GM12864 (cell line): Measurements from ENCODE around the gene MTRF1.

Experiments
- DNase-seq: peaks from one replicate; pipeline ENCODE4 v3.0.0-alpha.2; 2011; ENCODE audit warnings: low read depth
- H3K4me3 ChIP-seq: 2 replicates; pipeline ENCODE4 v1.5.1; 2011; ENCODE audit warnings: mild to moderate bottlenecking, low read depth, low read length, control low read depth
- TF ChIP-seq, protein P1 (sequence below): IDR thresholded peaks from 2 replicates; pipeline ENCODE4 v1.5.1; 2011; ENCODE audit warnings: low read depth, mild to moderate bottlenecking, moderate library complexity, low read length, control low read depth, inconsistent platforms; ENCODE audit errors: missing control alignments

MTRF1 gene

DNA sequence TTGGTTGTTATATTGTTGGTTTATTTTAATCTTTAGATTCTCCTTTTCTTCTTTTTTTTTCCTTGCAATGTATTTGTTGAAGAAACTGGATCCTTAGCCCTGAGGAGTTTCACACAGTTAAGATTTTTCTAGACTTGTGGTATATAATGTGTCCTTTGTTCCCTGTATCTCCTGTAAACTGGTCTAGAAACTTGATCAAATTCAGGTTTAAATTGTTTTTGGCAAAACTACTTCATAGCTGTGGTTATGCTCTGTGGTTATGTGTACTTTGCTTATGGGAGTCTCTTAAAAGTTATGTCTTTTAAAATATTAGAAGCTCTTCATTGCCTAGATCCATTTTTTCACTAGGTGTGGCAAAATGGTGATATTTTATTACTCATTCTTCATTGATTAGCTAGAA is 3.7 kb upstream of the MTRF1 start:
- TF ChIP-seq, protein P1, sequence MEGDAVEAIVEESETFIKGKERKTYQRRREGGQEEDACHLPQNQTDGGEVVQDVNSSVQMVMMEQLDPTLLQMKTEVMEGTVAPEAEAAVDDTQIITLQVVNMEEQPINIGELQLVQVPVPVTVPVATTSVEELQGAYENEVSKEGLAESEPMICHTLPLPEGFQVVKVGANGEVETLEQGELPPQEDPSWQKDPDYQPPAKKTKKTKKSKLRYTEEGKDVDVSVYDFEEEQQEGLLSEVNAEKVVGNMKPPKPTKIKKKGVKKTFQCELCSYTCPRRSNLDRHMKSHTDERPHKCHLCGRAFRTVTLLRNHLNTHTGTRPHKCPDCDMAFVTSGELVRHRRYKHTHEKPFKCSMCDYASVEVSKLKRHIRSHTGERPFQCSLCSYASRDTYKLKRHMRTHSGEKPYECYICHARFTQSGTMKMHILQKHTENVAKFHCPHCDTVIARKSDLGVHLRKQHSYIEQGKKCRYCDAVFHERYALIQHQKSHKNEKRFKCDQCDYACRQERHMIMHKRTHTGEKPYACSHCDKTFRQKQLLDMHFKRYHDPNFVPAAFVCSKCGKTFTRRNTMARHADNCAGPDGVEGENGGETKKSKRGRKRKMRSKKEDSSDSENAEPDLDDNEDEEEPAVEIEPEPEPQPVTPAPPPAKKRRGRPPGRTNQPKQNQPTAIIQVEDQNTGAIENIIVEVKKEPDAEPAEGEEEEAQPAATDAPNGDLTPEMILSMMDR, result no peak
- no peak overlapping the region for H3K4me3 ChIP-seq
- DNase-seq, result no peak

DNA sequence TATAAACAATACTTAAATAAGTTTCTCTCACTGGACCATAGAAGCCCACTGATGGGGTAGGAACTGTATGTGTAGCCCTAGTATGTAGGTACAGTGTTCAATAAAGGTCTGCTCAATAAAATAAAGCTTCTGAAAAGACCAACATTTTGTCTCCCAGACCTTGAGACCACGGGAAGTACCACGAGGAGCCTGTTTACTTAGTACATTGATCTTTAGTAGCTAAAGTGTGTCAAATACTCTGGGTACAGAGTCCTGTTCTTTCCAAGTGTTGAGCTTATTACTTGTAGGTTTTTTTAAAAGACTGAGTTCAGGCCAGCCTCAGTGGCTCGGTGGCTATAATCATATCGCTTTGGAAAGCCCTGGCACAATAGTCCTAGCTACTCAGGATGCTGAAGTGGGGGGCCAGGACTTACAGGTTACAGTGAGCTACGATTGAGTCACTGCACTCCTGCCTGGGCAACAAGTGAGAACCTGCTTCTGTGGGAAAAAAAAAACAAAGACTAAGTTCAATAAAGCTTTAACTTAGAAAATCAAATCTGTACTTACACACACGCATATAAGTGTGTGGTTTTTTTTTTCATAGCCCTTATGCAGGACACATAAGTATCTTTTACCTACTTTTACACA is 3.4 kb downstream of the MTRF1 start:
- no peak overlapping the region for H3K4me3 ChIP-seq
- no peak for DNase-seq
- TF ChIP-seq, protein P1, result no peak

DNA sequence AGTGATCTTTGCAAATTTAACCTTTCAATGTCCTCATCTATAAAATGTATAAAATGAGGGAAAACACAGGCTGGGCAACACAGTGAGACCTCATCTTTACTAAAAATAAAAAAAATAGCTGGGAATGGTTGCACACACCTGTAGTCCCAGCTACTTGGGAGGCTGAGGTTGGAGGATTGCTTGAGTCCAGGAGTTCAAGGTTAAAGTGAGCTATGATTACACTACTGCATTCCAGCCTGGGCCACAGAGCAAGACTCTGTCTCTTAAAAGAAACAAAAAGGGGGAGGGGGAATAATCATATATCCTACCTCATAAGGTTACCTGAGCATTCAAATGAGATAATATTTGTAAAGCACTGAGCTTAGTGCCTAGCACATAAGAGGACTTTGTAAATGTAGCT is 5.8 kb downstream of the MTRF1 start:
- TF ChIP-seq, protein P1, result no peak
- no peak overlapping the region for H3K4me3 ChIP-seq
- DNase-seq, result no peak

DNA sequence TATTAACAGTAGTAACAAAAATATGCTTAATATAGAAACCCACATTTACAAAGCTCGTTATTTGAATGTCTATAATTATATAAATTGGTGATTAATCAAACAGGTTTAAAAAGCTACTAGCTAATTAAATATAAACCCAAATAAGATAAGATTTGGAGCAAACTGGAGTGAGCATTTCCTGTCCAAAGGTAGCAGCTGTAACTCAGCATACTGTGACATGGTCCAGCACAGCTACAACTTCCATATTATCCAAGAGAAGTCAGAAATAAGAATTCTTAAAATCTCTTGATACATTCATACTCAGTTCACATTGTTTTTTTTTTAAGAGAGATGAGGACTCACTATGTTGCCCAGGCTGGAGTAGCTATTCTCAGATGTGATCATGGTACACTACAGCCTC is 8.5 kb downstream of the MTRF1 start:
- no peak for DNase-seq
- H3K4me3 ChIP-seq, result no peak overlapping the region
- TF ChIP-seq, protein P1, result no peak

DNA sequence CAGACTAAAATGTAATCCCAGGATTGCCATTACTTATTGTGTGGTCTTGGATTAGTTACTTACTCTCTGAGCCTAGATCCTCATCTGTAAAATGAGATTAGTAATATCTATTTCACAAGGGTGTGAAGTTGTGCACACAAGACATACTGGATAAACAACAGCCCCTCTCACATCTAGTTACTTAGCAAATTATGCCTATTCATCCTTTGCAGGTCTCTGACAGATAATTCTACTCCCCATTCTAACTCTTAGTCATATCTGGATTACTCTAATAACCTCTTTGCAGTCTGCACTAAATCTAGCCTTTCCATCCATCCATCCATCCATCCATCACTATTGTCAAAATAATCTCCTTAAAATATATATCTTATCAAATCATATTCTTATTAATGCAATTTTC is 12.4 kb downstream of the MTRF1 start:
- no peak overlapping the region for H3K4me3 ChIP-seq
- DNase-seq, result no peak
- TF ChIP-seq, protein P1, result no peak

DNA sequence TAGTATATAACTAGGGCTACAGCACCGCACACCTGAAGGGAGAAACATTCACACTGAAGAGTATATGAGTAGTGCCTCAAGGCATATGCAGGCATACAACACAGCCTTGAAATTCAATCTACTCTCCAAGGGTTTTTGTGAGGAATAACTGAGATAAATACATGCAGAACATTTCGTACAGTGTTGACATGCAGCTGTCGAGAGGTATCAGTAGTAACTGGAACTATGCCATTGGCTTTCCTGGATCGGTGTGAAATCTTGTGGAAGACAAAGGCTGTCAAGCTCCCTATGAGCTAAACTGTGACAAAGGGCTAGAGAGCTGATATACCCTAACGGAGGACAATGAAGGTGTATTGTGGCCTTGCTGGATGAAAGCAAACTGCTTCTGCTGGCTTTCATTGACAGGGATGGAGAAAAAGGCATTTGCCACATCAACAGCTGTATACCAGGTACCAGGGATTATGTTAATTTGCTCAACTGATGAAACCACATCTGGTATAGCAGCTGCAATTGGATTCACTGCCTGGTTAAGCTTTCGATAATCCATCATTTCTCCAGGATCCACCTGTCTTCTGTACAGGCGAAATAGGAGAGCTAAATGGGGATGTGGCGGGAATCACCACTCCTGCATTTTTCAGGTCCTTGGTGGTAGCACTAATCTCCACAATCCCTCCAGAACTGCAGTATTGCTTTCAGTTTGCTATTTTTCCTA is 16.3 kb downstream of the MTRF1 start:
- DNase-seq, result no peak
- H3K4me3 ChIP-seq, result no peak overlapping the region
- TF ChIP-seq, protein P1, result no peak

DNA sequence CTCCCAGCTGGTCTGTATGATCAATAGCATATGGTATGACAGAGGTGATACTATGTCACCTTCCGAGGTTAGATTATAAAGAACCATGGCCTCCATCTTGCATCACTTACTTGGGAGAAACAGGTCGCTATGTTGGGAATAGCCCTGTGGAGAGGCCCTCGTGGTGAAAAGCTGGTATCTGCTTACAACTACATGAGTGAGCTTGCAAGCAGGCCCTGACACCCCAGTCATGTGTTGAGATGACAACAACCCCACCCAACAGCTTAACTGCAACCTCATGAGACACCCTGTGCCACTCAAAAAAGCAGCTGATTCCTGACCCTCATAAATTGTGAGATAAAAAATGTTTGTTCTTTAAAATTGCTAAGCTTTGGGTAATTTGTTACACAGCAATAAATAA is 18.8 kb downstream of the MTRF1 start:
- TF ChIP-seq, protein P1, result no peak
- no peak for DNase-seq
- H3K4me3 ChIP-seq, result no peak overlapping the region
